ENCODE data around the gene DPCD. TPM values are rescaled to one million over a fixed set of nuclear protein-coding genes. Genes with fewer than 3 reads are reported as not detected.

The DPCD gene
- total RNA-seq, 1 donor from 2014 or later: 18.3 TPM

GRCh38 chr10:101645659-101646058 lies 57.5 kb downstream of the DPCD start:
- no peak for TF ChIP-seq CTCF (IDR thresholded peaks at IDR 0.05)
- peak overlapping the region; percentile 27 for H3K27ac Mint-ChIP-seq (ENCODE audit: unreplicated experiment)
- H3K9me3 Mint-ChIP-seq (ENCODE audit: low read depth): no peaks in the 10 kb centered on the region
- no peak overlapping the region for H3K4me3 Mint-ChIP-seq (ENCODE audit: unreplicated experiment)
- DNase-seq (ENCODE audit: low spot score): no peak
- peaks cover 4% of the 10 kb centered on the region for H3K4me1 Mint-ChIP-seq (ENCODE audit: low read depth)
- H3K27me3 Mint-ChIP-seq (ENCODE audit: low read depth): no peaks in the 10 kb centered on the region
- H3K36me3 Mint-ChIP-seq (ENCODE audit: low read depth): peaks cover 9% of the 10 kb centered on the region

DNA sequence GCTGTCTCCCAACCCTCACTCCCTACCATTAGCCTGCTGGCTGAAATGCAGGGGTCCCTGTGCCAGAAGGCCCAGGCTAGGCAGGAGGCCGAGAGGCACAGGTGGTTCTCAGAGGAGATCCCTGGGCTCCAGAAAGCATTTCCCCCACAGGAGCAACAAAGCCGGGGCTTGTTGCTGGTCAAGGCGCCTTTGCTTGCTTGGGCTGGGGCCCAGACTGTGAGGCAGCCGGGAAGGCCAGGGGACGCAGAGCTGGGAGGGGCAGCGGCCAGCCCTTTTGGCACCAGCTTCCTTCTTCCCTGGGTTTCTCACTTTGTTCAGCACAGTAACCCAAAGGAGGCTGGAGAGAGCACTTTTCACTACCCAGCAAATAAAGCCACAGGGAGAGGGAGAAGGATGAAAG lies 58.2 kb downstream of the DPCD start:
- TF ChIP-seq CTCF (IDR thresholded peaks at IDR 0.05): no peak
- H3K4me3 Mint-ChIP-seq (ENCODE audit: unreplicated experiment): no peak overlapping the region
- peaks cover 4% of the 10 kb centered on the region for H3K4me1 Mint-ChIP-seq (ENCODE audit: low read depth)
- no peak overlapping the region for H3K27ac Mint-ChIP-seq (ENCODE audit: unreplicated experiment)
- no peaks in the 10 kb centered on the region for H3K27me3 Mint-ChIP-seq (ENCODE audit: low read depth)
- no peak for DNase-seq (ENCODE audit: low spot score)
- no peaks in the 10 kb centered on the region for H3K9me3 Mint-ChIP-seq (ENCODE audit: low read depth)
- H3K36me3 Mint-ChIP-seq (ENCODE audit: low read depth): peaks cover 9% of the 10 kb centered on the region

GRCh38 chr10:101647255-101647654 lies 59.1 kb downstream of the DPCD start:
- Mint-ChIP-seq H3K4me1 (ENCODE audit: low read depth) (peaks cover 4% of the 10 kb centered on the region), H3K9me3 (ENCODE audit: low read depth) (no peaks in the 10 kb centered on the region), H3K36me3 (ENCODE audit: low read depth) (peaks cover 12% of the 10 kb centered on the region), H3K27me3 (ENCODE audit: low read depth) (no peaks in the 10 kb centered on the region), H3K4me3 (ENCODE audit: unreplicated experiment) (no peak overlapping the region), H3K27ac (ENCODE audit: unreplicated experiment) (no peak overlapping the region)
- no peak for TF ChIP-seq CTCF (IDR thresholded peaks at IDR 0.05)
- DNase-seq (ENCODE audit: low spot score): no peak

- no peak for TF ChIP-seq CTCF (IDR thresholded peaks at IDR 0.05)
- Mint-ChIP-seq H3K27me3 (ENCODE audit: low read depth) (no peaks in the 10 kb centered on the region), H3K27ac (ENCODE audit: unreplicated experiment) (no peak overlapping the region), H3K36me3 (ENCODE audit: low read depth) (peaks cover 10% of the 10 kb centered on the region), H3K4me1 (ENCODE audit: low read depth) (peaks cover 4% of the 10 kb centered on the region), H3K4me3 (ENCODE audit: unreplicated experiment) (no peak overlapping the region), H3K9me3 (ENCODE audit: low read depth) (no peaks in the 10 kb centered on the region)
- DNase-seq (ENCODE audit: low spot score): no peak
These were observed 61.5 kb downstream of the DPCD start for GRCh38 chr10:101649525-101650085.

GRCh38 chr10:101650863-101651262 lies 62.7 kb downstream of the DPCD start:
- TF ChIP-seq CTCF (IDR thresholded peaks at IDR 0.05): no peak
- no peaks in the 10 kb centered on the region for H3K9me3 Mint-ChIP-seq (ENCODE audit: low read depth)
- H3K27ac Mint-ChIP-seq (ENCODE audit: unreplicated experiment): no peak overlapping the region
- H3K4me3 Mint-ChIP-seq (ENCODE audit: unreplicated experiment): no peak overlapping the region
- peaks cover 13% of the 10 kb centered on the region for H3K36me3 Mint-ChIP-seq (ENCODE audit: low read depth)
- H3K4me1 Mint-ChIP-seq (ENCODE audit: low read depth): peaks cover 4% of the 10 kb centered on the region
- no peak for DNase-seq (ENCODE audit: low spot score)
- H3K27me3 Mint-ChIP-seq (ENCODE audit: low read depth): no peaks in the 10 kb centered on the region

All from chondrocyte (in vitro differentiated cells).